Measurements from ENCODE around the gene INSYN2B.

GRCh38 chr5:169964246-169964645 is 16.0 kb downstream of the INSYN2B start:
- TF ChIP-seq EZH2 (IDR thresholded peaks at IDR 0.05; ENCODE audit: borderline replicate concordance, insufficient read depth, low read depth, low read length, poor library complexity, severe bottlenecking) (no peak), CTCF (IDR thresholded peaks at IDR 0.05) (no peak)

All from B cell (primary cell).